GM12872 (cell line): ENCODE measurements around the gene FOXO6.

Source experiments
- CTCF ChIP-seq: IDR thresholded peaks from 3 replicates; pipeline ENCODE4 v1.5.1; 2011; ENCODE audit warnings: low read depth, mild to moderate bottlenecking, low read length, moderate library complexity; ENCODE audit not compliant: insufficient read depth

Gene FOXO6

GRCh38 chr1:41349361-41350054, 11.7 kb upstream of the FOXO6 start:
- no peak for TF ChIP-seq CTCF

DNA sequence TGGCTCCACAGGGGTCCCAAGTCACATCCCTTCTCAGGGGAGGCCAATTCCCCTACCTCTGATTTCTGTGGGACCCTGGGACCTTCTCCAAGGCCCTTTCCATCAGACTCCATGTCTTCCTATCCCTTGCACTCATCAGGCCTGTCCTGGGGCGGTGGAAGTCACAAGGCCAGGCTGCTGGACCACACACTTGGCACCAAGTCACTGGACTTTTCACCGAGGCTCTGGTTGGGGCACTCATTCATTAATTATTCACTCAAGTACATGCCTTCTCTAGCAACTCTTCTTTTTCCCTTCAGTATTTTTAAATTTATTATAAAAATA, 11.2 kb upstream of the FOXO6 start:
- no peak for TF ChIP-seq CTCF

- TF ChIP-seq CTCF = no peak
Measured at GRCh38 chr1:41351262-41352151, 9.7 kb upstream of the FOXO6 start.

DNA sequence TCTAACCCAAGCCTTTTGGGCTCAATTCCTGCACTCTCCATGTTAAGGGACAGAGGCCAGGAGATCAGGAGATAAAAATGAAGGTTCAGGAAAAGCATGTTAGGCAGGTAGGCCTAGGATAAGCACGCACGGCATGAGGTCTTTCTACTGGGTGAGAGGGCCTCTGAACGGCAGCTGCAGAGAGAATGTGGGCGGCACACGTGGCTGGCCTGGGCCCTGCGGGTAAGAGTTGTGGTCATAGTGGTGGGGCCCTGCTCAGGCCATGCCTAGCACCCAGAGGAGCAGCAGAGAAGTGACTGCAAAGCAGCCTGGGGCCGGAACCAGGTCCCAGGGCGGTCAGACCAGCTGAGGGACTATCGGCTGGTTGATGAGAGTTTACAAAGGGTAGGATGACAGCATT, 7.5 kb upstream of the FOXO6 start:
- TF ChIP-seq CTCF = no peak

- TF ChIP-seq CTCF = no peak
Measured at GRCh38 chr1:41354956-41355355, 6.3 kb upstream of the FOXO6 start.

DNA sequence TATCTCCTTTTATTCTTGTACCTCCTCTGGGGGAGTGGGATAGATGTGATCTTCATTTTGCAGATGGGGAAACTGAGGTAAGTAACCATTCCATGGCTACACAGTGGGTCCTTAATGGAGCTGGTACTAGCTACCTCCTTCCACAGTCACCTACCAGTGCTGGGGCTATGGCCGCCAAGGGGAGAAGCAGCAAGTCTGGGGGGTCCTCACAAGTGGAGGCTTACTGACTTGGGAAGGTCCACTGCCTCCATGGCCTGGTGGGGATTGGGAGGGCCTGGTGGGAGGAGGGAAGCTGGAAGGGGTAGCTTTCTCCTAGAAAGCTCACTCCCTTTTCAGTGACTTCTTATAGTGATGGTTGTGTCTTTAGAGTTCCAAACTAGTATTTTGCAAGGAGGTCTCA, 5.9 kb upstream of the FOXO6 start:
- no peak for TF ChIP-seq CTCF

- TF ChIP-seq CTCF = no peak
Measured at GRCh38 chr1:41355761-41356160, 5.5 kb upstream of the FOXO6 start.
